ENCODE results near the gene MKLN1.

MKLN1 gene

GRCh38 chr7:131383417-131384285 lies 56.0 kb downstream of the MKLN1 start:
- TF ChIP-seq CTCF (IDR thresholded peaks at IDR 0.05; ENCODE audit: low read length) (no peak), EZH2 (IDR thresholded peaks at IDR 0.05; ENCODE audit: borderline replicate concordance, low read length) (no peak)
- H3K9ac ChIP-seq (ENCODE audit: low read length), result no peak overlapping the region
- no peaks in the 10 kb centered on the region for H3F3A ChIP-seq (ENCODE audit: insufficient read depth, low read length)
- no peak overlapping the region for H3K4me3 ChIP-seq (ENCODE audit: low read depth, low read length, poor library complexity, severe bottlenecking)
- H3K9me3 ChIP-seq (ENCODE audit: low read length), result no peaks in the 10 kb centered on the region
- H3K27me3 ChIP-seq (ENCODE audit: insufficient read depth, low read length), result no peaks in the 10 kb centered on the region
- peaks cover 46% of the 10 kb centered on the region for H3K36me3 ChIP-seq (ENCODE audit: insufficient read depth, low read length)
- H3K9me2 ChIP-seq (ENCODE audit: low read depth, low read length), result no peaks in the 10 kb centered on the region
- H3K4me1 ChIP-seq (ENCODE audit: insufficient read depth, low read length, severe bottlenecking), result peaks cover 5% of the 10 kb centered on the region
- peaks cover 30% of the 10 kb centered on the region for H3K79me2 ChIP-seq (ENCODE audit: insufficient read depth, low read length)
- no peak overlapping the region for H3K27ac ChIP-seq (ENCODE audit: low read depth, low read length, poor library complexity, severe bottlenecking)
- H4K20me1 ChIP-seq (ENCODE audit: insufficient read depth, low read length), result no peaks in the 10 kb centered on the region
- H3K4me2 ChIP-seq (ENCODE audit: low read length), result no peak overlapping the region
- no peak overlapping the region for H2AFZ ChIP-seq (ENCODE audit: low read length)

GRCh38 chr7:131384286-131384635 lies 56.6 kb downstream of the MKLN1 start:
- H3K27me3 ChIP-seq (ENCODE audit: insufficient read depth, low read length), result no peaks in the 10 kb centered on the region
- no peak for TF ChIP-seq CTCF (IDR thresholded peaks at IDR 0.05; ENCODE audit: low read length)
- no peak for TF ChIP-seq EZH2 (IDR thresholded peaks at IDR 0.05; ENCODE audit: borderline replicate concordance, low read length)
- no peak overlapping the region for H3K27ac ChIP-seq (ENCODE audit: low read depth, low read length, poor library complexity, severe bottlenecking)

GRCh38 chr7:131385039-131385605 lies 57.4 kb downstream of the MKLN1 start:
- H3F3A ChIP-seq (ENCODE audit: insufficient read depth, low read length), result no peaks in the 10 kb centered on the region
- H3K4me1 ChIP-seq (ENCODE audit: insufficient read depth, low read length, severe bottlenecking), result peaks cover 5% of the 10 kb centered on the region
- H2AFZ ChIP-seq (ENCODE audit: low read length), result no peak overlapping the region
- no peaks in the 10 kb centered on the region for H3K27me3 ChIP-seq (ENCODE audit: insufficient read depth, low read length)
- no peak overlapping the region for H3K27ac ChIP-seq (ENCODE audit: low read depth, low read length, poor library complexity, severe bottlenecking)
- H4K20me1 ChIP-seq (ENCODE audit: insufficient read depth, low read length), result no peaks in the 10 kb centered on the region
- no peak overlapping the region for H3K9ac ChIP-seq (ENCODE audit: low read length)
- H3K9me3 ChIP-seq (ENCODE audit: low read length), result no peaks in the 10 kb centered on the region
- no peaks in the 10 kb centered on the region for H3K9me2 ChIP-seq (ENCODE audit: low read depth, low read length)
- peaks cover 48% of the 10 kb centered on the region for H3K36me3 ChIP-seq (ENCODE audit: insufficient read depth, low read length)
- no peak overlapping the region for H3K4me3 ChIP-seq (ENCODE audit: low read depth, low read length, poor library complexity, severe bottlenecking)
- no peak for TF ChIP-seq EZH2 (IDR thresholded peaks at IDR 0.05; ENCODE audit: borderline replicate concordance, low read length)
- no peak for TF ChIP-seq CTCF (IDR thresholded peaks at IDR 0.05; ENCODE audit: low read length)
- no peak overlapping the region for H3K4me2 ChIP-seq (ENCODE audit: low read length)
- peaks cover 27% of the 10 kb centered on the region for H3K79me2 ChIP-seq (ENCODE audit: insufficient read depth, low read length)

More at GRCh38 chr7:131384286-131384635, 56.6 kb downstream of the MKLN1 start:
- H3K36me3 ChIP-seq (ENCODE audit: insufficient read depth, low read length), result peaks cover 47% of the 10 kb centered on the region
- H3K4me3 ChIP-seq (ENCODE audit: low read depth, low read length, poor library complexity, severe bottlenecking), result no peak overlapping the region
- peaks cover 5% of the 10 kb centered on the region for H3K4me1 ChIP-seq (ENCODE audit: insufficient read depth, low read length, severe bottlenecking)
- H3K79me2 ChIP-seq (ENCODE audit: insufficient read depth, low read length), result peaks cover 32% of the 10 kb centered on the region
- no peak overlapping the region for H3K9ac ChIP-seq (ENCODE audit: low read length)
- H4K20me1 ChIP-seq (ENCODE audit: insufficient read depth, low read length), result no peaks in the 10 kb centered on the region
- H3K9me3 ChIP-seq (ENCODE audit: low read length), result no peaks in the 10 kb centered on the region
- no peak overlapping the region for H2AFZ ChIP-seq (ENCODE audit: low read length)
- no peaks in the 10 kb centered on the region for H3F3A ChIP-seq (ENCODE audit: insufficient read depth, low read length)
- no peaks in the 10 kb centered on the region for H3K9me2 ChIP-seq (ENCODE audit: low read depth, low read length)
- no peak overlapping the region for H3K4me2 ChIP-seq (ENCODE audit: low read length)

Data from OCI-LY1 (cell line).